ENCODE data around the gene TTYH3.

The TTYH3 gene

DNA sequence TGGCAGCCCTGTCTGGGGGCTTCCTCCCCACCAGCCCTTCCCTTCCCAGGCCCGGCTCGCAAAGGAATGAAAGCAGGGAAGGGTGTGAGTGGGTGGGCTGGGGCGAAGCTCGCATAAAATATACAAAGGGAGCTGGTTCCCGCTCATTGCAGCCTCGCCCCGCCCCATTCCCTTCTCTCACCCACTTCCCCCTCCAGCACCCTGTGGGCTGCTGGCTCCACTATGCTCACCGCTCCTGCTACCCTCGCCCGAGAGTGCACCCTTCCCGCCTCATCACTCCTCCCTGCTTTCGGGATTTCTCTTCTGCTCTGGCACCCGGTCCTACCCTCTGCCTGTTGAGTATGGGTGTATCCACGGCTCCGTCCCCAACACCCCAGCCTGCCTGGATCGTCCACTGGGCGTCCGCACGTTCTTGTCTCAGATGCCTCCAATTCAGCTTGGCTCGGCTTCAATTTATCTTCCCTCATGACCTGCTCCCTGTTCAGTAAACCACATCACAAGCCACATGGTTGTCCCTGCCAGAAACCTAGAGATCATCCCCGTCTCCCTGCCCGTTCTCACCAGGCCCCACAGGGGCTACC lies 14.4 kb upstream of the TTYH3 start:
- DNase-seq = no peak

DNA sequence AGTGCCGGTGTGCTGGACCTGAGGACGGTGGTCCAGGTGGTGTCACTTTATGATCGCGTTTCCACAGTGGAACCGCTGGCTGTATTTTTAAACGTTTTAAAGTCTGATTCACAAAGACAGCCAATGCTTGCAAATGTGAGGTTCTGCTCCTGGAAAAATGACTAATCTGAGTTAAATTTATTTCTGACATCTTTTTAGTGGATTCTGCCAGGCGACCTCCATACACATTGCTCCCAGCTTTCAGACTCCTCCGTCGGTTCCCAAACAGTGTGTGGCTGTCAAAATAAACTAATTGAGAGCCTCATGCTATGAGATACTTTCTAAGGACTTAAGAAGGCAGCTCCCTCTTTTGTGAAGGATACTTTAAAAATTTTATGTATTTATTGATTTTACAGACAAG lies 12.7 kb upstream of the TTYH3 start:
- no peak for DNase-seq

GRCh38 chr7:2621061-2621828 lies 10.5 kb upstream of the TTYH3 start:
- no peak for DNase-seq

GRCh38 chr7:2621948-2622640 lies 9.7 kb upstream of the TTYH3 start:
- no peak for DNase-seq

- DNase-seq = no peak
Measured at GRCh38 chr7:2622869-2623697, 8.7 kb upstream of the TTYH3 start.

DNA sequence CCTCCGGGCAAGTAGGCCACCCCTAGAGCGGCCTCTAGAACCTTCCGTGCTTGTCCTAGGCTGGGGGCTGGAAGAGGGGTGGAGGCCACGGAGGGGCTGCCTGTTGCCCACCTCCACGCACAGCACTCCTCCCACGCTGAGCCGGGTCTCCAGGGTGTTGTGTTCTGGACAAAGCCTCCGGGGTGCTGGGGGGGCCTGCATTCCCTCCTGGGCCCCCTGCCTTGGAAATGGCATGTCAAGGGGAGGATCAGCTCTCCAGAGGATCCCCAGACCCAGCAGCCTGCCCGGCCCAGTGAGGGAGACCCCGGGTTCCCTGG lies 8.1 kb upstream of the TTYH3 start:
- DNase-seq = no peak

- DNase-seq = no peak
Measured at GRCh38 chr7:2624293-2624886, 7.4 kb upstream of the TTYH3 start.

GRCh38 chr7:2626498-2627117 lies 5.2 kb upstream of the TTYH3 start:
- no peak for DNase-seq

DNA sequence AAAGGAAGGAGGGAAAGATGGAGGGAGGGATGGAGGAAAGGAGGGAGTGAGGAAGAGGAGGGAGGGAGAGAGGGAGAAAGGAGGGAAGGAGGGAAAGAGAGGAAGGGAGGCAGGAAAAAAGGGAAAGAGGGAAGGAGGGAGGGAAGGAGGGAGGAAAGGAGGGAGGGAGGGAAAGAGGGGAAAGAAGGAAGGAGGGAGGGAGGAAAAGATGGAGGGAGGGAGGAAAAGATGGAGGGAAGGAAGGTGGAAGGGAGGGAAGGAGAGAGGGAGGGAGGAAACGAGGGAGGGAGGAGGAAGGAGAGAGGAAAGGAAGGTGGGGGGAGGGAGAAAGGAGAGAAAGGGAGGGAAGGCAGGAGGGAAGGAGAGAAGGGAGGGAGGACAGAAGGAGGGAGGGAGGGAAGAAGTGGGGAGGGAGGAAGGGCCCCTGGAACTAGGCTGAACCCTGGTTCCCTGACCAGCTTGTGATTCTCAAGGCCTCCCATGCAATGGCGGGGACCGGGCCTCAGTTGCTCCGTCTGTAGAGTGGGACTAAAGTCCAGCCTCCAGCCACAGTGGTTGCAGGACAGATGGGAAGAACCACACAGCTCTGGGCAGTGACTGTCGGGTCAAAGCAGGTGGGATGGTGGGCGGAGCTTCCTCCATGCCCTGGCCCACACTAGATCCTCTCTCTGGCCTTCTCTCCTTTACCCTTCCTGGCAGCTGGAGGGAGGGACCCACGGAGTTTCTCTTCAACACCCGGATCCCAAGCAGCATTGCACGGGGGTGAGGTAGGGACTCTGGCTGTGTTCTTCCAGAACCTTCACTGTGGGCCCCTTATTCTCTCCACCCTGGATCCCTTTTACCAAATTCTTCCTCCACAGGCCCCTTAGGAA lies 4.3 kb upstream of the TTYH3 start:
- no peak for DNase-seq

DNA sequence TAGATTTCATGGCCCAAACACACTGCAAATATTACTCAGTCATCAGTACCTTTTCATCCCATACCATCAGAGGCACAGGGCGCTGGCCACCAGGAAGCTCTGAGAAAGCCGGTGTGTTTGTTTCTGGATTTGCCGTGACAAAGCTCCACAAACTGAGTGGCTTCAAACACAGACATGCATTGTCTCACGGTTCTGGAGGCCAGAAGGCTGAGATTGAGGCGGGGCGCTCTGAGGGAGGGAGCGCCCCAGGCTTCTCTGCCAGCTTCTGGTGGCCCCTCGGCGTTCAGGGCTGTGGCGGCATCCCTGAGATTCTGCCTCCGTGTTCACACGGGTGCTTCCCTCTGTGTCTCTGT lies 3.7 kb upstream of the TTYH3 start:
- DNase-seq = no peak

GRCh38 chr7:2628891-2629290 lies 2.9 kb upstream of the TTYH3 start:
- no peak for DNase-seq

- no peak for DNase-seq
Measured at GRCh38 chr7:2629746-2630681, 1.8 kb upstream of the TTYH3 start.

DNA sequence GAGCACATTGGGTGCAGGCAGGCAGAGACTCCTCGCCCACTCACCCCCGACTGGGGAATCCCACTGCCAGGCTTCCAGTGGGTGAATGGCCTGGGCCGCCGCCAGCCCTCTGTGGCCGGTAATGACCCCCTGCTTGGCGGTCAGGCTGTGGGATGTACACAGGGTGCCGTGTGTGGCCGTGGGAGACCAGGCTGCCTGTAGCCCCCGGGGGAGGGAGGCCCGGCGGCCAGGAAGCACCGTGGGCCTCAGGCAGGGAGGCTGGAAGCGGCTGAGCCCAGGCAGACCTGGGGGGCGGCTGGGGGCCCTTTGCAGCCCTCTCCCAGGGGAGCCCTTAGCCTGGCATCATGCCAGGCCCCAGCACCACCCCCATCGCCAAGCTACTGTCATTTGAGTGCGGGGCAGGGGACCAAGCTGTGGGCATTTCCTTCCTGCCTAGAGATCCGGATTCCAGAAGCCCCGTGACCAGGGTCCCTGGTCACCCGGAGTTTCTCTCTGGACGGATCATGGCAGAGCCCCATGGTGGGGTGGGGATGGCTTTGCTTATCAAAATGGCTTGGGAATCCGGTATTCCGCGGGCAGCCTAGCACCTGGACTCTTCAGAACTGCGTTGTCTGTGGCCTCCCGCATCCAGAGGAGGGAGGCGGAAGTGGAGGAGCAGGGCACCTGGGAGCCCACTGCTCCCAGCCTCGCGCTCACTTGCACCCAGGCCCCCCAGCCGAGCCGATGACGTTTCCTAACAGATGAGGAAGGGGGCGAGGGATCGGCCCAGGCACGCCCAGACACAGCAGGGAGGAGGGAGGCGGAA lies 1.1 kb downstream of the TTYH3 start:
- DNase-seq = peak; percentile 66

DNA sequence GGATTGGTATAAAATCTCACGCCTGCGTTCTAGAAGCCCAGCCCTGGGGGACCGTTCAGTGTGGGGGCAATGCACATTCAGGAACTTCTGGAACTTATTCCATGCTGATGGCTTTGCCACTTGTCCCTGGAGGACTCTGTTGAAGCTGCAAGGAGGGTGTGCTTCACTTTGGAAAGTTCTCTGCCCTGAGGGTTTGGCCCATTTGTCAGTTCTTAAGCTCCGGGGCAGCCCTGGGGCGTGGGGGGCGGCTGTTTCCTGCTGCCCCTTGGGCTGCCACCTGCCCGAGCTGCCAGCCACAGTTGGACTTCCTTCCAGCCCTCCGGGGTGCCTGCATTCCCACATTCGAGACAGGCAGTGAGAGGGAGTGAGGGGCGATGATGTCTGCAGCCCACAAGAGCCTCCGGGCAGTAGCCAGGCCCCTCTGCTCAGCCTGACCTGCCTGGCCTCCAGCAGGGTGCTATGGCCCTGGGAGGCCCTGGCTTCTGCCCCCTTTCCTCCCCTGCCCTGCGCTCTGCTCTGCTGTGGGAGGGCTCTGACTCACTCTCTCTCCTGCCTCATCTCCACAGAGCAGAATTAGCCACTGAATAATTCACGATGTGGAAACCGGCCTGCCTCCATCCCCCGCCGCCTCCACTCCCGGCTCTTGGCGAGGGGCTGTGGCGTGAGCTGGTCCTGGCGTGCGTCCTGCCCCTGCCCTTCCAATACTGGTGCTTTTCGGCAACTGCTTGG lies 1.9 kb downstream of the TTYH3 start:
- DNase-seq = peak; percentile 51

DNA sequence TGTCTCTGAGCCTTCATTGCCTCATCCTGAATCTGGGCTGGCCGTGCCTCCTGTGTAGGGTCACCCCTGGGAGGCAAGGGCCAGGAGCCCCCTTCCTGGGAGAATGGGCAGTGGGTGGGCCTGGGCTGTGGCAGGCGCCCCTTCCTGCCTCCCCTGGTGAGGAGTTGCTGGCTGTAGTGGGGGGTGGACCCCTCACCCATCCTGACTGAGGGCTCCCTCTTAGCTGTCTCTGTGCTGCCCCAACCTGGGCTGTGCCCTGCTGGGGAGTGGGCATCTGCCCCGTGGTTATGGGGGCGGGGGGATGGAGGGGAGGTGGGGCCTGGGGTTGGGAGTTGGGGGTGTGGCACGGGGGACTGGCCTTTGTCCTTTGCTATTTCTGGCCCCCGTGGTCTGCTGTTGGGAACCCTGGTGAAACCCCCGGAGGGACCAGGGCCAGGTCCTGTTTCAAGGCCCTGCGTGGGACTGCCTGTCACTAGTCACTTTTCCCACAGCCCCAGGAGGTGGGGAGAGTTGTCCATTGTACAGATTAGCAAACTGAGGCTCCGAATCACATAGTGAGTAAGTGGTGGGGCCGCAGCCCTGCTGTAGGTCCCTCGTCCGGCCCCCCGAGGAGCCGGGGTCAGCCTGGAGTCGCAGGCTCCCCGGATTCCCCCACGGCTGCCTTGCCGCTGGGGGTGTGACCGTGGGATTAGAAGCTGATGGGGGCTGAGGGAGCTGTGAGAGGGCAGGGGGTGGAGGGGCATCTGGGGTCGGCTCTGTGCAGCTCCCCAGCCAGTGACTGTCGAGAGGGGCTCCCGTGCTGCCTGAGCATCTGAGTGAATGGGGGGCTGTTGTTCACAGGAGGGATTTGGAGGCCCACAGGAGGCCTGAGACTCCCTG lies 2.7 kb downstream of the TTYH3 start:
- no peak for DNase-seq

GRCh38 chr7:2635148-2635668 lies 3.4 kb downstream of the TTYH3 start:
- no peak for DNase-seq

All from stimulated activated CD4-positive, alpha-beta T cell treated with anti-CD3 and anti-CD28 coated beads, Interleukin-4, amount 100 ng/mL, for 1 hour (primary cell).